ENCODE results near the gene RANBP10. TPM values are rescaled to one million over a fixed set of nuclear protein-coding genes. Genes with fewer than 3 reads are reported as not detected.
A peak's percentile ranks its signal among the peaks of the same experiment; 100 is the strongest.

RANBP10 gene
- total and polyA plus RNA-seq, 2 of the 13 experiments (the other 11 are each of a cell fraction or from before 2014, with no cell fraction given): 9.2 to 22.7 TPM

DNA sequence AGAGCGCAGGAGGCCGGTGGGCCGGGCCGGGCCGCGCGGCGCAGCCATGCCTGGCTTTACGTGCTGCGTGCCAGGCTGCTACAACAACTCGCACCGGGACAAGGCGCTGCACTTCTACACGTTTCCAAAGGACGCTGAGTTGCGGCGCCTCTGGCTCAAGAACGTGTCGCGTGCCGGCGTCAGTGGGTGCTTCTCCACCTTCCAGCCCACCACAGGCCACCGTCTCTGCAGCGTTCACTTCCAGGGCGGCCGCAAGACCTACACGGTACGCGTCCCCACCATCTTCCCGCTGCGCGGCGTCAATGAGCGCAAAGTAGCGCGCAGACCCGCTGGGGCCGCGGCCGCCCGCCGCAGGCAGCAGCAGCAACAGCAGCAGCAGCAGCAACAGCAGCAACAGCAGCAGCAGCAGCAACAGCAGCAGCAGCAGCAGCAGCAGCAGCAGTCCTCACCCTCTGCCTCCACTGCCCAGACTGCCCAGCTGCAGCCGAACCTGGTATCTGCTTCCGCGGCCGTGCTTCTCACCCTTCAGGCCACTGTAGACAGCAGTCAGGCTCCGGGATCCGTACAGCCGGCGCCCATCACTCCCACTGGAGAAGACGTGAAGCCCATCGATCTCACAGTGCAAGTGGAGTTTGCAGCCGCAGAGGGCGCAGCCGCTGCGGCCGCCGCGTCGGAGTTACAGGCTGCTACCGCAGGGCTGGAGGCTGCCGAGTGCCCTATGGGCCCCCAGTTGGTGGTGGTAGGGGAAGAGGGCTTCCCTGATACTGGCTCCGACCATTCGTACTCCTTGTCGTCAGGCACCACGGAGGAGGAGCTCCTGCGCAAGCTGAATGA lies 36.4 kb upstream of the RANBP10 start (continued):
- TF ChIP-seq GMEB2 (CRISPR knock-in tag; IDR thresholded peaks at IDR 0.05; ENCODE audit: low read depth) (peak; percentile 41; the same call in 1 of the 2 replicates), RFX3 (CRISPR knock-in tag; IDR thresholded peaks at IDR 0.05) (no peak), ZFP41 (CRISPR knock-in tag; IDR thresholded peaks at IDR 0.05; ENCODE audit: borderline replicate concordance) (peak; percentile 82; the same call in 1 of the 2 replicates), PRDM4 (CRISPR knock-in tag; IDR thresholded peaks at IDR 0.05; ENCODE audit: borderline replicate concordance) (no peak), HIVEP1 (CRISPR knock-in tag; IDR thresholded peaks at IDR 0.05) (peak; percentile 66), ZFAT (CRISPR knock-in tag; conservative IDR thresholded peaks at IDR 0.05) (no peak), MEF2D (CRISPR knock-in tag; IDR thresholded peaks at IDR 0.05) (no peak; the same call in 1 of the 2 replicates), ZNF256 (CRISPR knock-in tag; conservative IDR thresholded peaks at IDR 0.05) (no peak), ZNF572 (CRISPR knock-in tag; IDR thresholded peaks at IDR 0.05) (0 out of 2 replicates have a peak, but pooled peaks have one; percentile 53), ZNF607 (CRISPR knock-in tag; IDR thresholded peaks at IDR 0.05; ENCODE audit: borderline replicate concordance) (peak; percentile 82), POLR2AphosphoS2 (IDR thresholded peaks at IDR 0.05; ENCODE audit: low read depth, low read length) (no peak), AGO2 (optimal IDR thresholded peaks at IDR 0.05; ENCODE audit: low read depth, low read length) (peak; percentile 79), ZNF335 (CRISPR knock-in tag; IDR thresholded peaks at IDR 0.05) (no peak), ZNF180 (CRISPR knock-in tag; IDR thresholded peaks at IDR 0.05; ENCODE audit: borderline replicate concordance, low read depth) (no peak; the same call in 1 of the 2 replicates), THYN1 (CRISPR knock-in tag; IDR thresholded peaks at IDR 0.05; ENCODE audit: borderline replicate concordance, low read depth) (no peak), ZNF780A (CRISPR knock-in tag; IDR thresholded peaks at IDR 0.05) (peak; percentile 94)
- TF ChIP-seq, protein P1, sequence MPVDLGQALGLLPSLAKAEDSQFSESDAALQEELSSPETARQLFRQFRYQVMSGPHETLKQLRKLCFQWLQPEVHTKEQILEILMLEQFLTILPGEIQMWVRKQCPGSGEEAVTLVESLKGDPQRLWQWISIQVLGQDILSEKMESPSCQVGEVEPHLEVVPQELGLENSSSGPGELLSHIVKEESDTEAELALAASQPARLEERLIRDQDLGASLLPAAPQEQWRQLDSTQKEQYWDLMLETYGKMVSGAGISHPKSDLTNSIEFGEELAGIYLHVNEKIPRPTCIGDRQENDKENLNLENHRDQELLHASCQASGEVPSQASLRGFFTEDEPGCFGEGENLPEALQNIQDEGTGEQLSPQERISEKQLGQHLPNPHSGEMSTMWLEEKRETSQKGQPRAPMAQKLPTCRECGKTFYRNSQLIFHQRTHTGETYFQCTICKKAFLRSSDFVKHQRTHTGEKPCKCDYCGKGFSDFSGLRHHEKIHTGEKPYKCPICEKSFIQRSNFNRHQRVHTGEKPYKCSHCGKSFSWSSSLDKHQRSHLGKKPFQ (CRISPR knock-in tag; IDR thresholded peaks at IDR 0.05; ENCODE audit: insufficient replicate concordance): peak; percentile 76
- TF ChIP-seq, protein P2, sequence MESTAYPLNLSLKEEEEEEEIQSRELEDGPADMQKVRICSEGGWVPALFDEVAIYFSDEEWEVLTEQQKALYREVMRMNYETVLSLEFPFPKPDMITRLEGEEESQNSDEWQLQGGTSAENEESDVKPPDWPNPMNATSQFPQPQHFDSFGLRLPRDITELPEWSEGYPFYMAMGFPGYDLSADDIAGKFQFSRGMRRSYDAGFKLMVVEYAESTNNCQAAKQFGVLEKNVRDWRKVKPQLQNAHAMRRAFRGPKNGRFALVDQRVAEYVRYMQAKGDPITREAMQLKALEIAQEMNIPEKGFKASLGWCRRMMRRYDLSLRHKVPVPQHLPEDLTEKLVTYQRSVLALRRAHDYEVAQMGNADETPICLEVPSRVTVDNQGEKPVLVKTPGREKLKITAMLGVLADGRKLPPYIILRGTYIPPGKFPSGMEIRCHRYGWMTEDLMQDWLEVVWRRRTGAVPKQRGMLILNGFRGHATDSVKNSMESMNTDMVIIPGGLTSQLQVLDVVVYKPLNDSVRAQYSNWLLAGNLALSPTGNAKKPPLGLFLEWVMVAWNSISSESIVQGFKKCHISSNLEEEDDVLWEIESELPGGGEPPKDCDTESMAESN (CRISPR knock-in tag; conservative IDR thresholded peaks at IDR 0.05): peak; percentile 86
- TF ChIP-seq, protein P3, sequence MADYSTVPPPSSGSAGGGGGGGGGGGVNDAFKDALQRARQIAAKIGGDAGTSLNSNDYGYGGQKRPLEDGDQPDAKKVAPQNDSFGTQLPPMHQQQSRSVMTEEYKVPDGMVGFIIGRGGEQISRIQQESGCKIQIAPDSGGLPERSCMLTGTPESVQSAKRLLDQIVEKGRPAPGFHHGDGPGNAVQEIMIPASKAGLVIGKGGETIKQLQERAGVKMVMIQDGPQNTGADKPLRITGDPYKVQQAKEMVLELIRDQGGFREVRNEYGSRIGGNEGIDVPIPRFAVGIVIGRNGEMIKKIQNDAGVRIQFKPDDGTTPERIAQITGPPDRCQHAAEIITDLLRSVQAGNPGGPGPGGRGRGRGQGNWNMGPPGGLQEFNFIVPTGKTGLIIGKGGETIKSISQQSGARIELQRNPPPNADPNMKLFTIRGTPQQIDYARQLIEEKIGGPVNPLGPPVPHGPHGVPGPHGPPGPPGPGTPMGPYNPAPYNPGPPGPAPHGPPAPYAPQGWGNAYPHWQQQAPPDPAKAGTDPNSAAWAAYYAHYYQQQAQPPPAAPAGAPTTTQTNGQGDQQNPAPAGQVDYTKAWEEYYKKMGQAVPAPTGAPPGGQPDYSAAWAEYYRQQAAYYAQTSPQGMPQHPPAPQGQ (CRISPR knock-in tag; IDR thresholded peaks at IDR 0.05; ENCODE audit: borderline replicate concordance): peak; percentile 93; the same call in 1 of the 2 replicates

All from HepG2 (cell line).